GM19099 (cell line): Measurements from ENCODE around the gene ARFIP1.

Source experiments
- POLR2A ChIP-seq: IDR thresholded peaks from 3 replicates; pipeline ENCODE4 v1.6.1; 2011; ENCODE audit warnings: low read depth; ENCODE audit not compliant: insufficient read length; ENCODE audit errors: extremely low read depth

Gene ARFIP1, protein sequence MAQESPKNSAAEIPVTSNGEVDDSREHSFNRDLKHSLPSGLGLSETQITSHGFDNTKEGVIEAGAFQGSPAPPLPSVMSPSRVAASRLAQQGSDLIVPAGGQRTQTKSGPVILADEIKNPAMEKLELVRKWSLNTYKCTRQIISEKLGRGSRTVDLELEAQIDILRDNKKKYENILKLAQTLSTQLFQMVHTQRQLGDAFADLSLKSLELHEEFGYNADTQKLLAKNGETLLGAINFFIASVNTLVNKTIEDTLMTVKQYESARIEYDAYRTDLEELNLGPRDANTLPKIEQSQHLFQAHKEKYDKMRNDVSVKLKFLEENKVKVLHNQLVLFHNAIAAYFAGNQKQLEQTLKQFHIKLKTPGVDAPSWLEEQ

GRCh38 chr4:152779513-152780266 lies at the start of gene ARFIP1, which contains the start of gene TIGD4:
Gene ARFIP1, plus strand, starts transcription at chr4:152779954. Its CDS starts 49,680 bp downstream, at chr4:152829634.
Gene TIGD4, minus strand, starts transcription at chr4:152779730. Its CDS starts 8,726 bp downstream, at chr4:152771004.
- TF ChIP-seq POLR2A: peak; percentile 77

GRCh38 chr4:152731997-152732396 lies 47.8 kb upstream of the ARFIP1 start:
- no peak for TF ChIP-seq POLR2A

- no peak for TF ChIP-seq POLR2A
Observed at GRCh38 chr4:152734015-152734698, 45.6 kb upstream of the ARFIP1 start.

- no peak for TF ChIP-seq POLR2A
Observed at GRCh38 chr4:152734699-152735050, 45.1 kb upstream of the ARFIP1 start.

DNA sequence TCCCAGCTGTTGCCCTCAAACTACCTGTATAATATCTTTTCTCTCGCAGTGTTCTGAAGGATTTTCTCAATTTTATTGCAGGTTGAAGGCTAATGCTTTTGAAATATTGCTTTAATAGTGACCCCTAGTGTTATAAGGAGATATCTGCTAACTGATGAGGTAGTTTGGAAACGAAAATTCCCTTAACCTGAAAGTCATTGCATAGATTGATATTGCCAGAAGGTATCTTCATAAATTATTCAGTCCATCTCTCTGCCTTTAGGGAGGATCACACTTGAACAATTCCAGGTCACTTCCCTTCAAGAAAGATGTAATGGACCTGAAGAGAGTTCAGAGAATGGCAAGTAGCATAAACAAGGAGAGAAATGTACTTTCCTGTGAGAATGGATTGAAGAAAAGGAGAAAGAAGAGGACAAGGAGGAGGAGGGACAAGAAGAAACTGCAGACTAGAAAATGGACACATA lies 44.3 kb upstream of the ARFIP1 start:
- TF ChIP-seq POLR2A: no peak

- TF ChIP-seq POLR2A: no peak
Observed at GRCh38 chr4:152735906-152736305, 43.8 kb upstream of the ARFIP1 start.

GRCh38 chr4:152738827-152739226 lies 40.9 kb upstream of the ARFIP1 start:
- no peak for TF ChIP-seq POLR2A

- TF ChIP-seq POLR2A: no peak
Observed at GRCh38 chr4:152747444-152747843, 32.3 kb upstream of the ARFIP1 start.

DNA sequence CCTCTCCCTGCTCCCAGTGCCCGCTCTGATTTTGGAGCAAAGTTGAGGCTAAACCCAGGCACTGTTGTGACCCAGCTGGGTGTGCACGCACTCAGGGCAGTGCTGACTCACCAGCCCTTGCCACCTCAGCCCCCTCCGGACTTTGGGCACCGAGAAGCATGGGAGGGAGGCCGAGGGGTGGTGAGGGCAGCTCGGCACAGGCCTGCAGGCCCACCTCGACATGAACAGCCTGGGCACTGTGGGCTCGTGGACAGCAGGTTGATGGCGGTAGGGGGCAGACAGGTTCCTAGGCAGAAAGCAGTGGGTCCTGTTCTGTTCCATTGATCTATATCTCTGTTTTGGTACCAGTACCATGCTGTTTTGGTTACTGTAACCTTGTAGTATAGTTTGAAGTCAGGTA lies 31.1 kb upstream of the ARFIP1 start:
- no peak for TF ChIP-seq POLR2A

DNA sequence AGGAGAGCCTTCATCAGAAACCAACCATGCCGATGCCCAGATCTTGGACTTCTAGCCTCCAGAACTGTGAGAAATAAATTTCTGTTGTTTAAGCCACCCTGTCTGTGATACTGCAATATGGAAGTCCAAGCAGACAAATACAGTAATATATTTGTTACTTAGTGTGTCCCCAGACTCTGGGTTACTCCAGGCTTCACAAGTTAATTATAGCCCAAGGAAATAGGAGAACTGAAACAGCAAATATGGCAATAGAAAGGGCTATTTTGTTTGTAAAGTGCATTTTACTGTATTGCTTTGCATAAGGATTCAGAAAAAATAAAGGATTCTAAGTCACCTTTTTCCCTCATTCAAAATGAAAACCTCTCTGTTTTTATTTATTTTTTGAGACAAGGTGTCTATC lies 16.0 kb upstream of the ARFIP1 start:
- TF ChIP-seq POLR2A: no peak

DNA sequence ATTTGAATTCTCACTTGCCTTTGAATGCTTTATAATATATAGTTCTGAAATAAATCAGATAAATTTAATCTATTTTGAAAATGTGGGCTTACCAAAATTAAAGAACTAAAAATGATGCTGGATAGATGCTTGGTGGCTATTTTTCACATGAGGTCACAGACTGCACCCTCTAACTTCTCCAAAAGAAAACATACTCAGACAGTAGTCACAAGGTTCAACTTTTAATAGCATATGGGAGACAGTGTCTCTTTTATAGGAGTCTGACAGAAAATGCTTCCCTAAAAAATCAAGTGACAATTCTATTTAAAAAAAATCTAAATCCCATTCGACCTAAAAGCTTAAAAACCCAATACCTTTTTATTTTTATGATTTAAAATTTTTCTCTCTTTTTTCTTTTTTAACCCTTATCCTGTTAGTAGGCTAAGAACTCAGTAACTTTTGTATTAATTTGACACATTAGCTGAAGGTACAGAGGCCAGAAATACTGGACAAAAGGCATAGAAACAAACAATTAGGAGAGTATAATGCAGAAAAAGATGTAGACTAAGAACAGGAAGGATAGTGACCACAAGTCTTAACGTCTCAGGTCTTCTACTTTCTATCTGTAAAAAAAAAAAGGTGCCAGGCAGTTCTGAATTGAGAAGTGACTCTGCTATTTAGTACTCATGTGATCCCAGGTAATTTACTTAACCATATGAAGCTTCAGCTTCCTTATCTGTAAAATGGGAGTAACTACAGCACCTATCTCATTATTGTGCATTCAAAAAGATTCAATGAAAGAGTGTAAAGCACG lies 7.8 kb upstream of the ARFIP1 start:
- no peak for TF ChIP-seq POLR2A

- no peak for TF ChIP-seq POLR2A
Observed at GRCh38 chr4:152773339-152773738, 6.4 kb upstream of the ARFIP1 start.

DNA sequence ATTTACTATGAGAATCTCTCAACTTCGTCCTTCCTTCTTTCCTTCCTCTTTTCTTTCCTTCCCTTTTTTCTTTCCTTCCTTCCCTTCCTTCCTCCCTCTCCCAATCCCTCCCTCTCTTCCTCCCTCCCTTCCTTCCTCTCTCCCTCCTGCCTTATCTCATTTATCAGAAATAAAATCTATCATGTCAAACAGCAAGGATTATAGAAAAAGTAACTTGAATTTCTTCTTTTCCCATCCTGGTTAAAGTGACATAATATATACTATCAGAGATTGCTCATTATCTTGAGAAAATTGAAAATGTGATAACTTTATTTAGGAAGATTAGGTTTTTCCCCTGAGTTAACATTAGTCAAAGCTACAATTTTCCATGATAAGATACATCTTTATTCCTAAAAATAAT lies 5.8 kb upstream of the ARFIP1 start:
- TF ChIP-seq POLR2A: no peak

DNA sequence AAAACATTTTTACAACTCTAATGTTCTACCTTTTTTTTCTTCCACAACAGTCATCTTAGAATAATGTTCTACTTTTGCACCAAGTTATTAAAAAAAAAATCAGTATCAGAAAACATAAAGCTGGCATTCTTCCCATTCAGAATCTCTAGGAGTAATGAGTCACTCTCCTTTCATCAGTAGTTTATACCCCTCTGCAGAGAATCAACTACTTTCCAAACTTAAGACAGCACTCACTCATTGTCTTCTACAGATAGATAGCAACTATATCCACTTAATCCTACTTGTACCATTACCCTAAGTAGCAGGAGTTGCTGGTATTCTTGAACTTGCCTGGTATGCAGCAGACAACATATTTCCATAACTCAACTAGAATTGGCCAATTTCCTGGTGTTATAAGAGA lies 3.4 kb upstream of the ARFIP1 start:
- no peak for TF ChIP-seq POLR2A

DNA sequence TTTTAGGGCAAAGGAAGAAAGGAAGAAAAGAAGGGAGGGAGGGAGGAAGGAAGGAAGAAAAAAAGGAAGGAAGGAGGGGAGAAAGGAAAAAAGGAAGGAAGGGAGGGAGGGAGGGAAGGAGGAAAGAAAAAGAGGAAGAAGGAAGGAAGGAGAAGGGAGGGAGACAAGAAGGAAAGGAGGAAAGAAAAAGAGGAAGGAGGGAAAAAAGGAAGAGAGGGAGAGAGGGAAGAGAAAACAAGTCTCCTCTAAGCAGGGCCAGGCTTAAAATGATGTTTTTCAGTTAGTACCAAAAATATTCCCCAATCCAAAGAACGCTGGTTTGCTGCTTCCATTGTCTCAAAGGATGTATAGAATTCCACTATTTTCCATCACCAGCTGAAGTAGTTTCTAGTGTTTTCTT lies 2.3 kb upstream of the ARFIP1 start:
- no peak for TF ChIP-seq POLR2A
